Omental fat pad (tissue), 4 donors: ENCODE results near the gene FAS. TPM values are rescaled to one million over a fixed set of nuclear protein-coding genes. Genes with fewer than 3 reads are reported as not detected.

Source experiments
- ATAC-seq: fragments of 150-250 bp; one replicate; pipeline ENCODE4 v1.9.1; 2016; ENCODE audit warnings: mild to moderate bottlenecking, moderate library complexity; ENCODE audit not compliant: low FRiP score
- DNase-seq: peaks from one replicate; pipeline ENCODE4 v3.0.0-alpha.2; 2019; ENCODE audit warnings: low spot score
- total RNA-seq, 4 donors: library from RNA; depleted of rRNA; stranded (reverse); fragments of >200 nt; gene quantifications; one replicate each; pipeline ENCODE4 v1.1.0, GENCODE V29; 2016
- TF ChIP-seq, protein P1 (sequence below), 3 donors: fragments of 450-650 bp; IDR thresholded peaks; one replicate each; pipeline ENCODE4 v1.5.1; 2016 to 2017; ENCODE audit warnings: antibody characterized with exemption in 3 of 3, mild to moderate bottlenecking in 3 of 3, moderate library complexity in 2 of 3

Gene FAS
- total RNA-seq, 4 donors from 2014 or later = 23.3 to 92.5 (median 46.7) TPM

DNA sequence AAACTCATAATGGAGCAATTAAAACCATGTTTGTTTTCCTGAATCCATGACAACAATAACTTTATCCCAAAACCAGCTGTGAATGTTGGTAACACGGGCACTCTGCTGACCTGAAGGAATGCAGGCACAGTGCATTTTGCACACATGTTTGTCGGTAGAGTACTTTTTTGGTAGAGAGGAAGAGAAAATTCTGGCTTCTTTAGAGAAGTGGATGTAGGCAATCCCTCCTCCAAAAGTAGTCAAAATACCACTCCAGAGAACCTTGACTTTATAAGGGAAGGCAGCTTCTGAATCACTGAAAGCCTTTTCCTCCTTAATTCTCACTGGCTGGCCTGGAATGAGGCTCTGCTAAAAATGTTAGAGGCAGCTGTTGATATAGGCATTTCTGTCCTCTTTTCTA lies 22.2 kb upstream of the FAS start:
- no peak for DNase-seq
- ATAC-seq = no peak
- TF ChIP-seq, protein P1, sequence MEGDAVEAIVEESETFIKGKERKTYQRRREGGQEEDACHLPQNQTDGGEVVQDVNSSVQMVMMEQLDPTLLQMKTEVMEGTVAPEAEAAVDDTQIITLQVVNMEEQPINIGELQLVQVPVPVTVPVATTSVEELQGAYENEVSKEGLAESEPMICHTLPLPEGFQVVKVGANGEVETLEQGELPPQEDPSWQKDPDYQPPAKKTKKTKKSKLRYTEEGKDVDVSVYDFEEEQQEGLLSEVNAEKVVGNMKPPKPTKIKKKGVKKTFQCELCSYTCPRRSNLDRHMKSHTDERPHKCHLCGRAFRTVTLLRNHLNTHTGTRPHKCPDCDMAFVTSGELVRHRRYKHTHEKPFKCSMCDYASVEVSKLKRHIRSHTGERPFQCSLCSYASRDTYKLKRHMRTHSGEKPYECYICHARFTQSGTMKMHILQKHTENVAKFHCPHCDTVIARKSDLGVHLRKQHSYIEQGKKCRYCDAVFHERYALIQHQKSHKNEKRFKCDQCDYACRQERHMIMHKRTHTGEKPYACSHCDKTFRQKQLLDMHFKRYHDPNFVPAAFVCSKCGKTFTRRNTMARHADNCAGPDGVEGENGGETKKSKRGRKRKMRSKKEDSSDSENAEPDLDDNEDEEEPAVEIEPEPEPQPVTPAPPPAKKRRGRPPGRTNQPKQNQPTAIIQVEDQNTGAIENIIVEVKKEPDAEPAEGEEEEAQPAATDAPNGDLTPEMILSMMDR (IDR thresholded peaks at IDR 0.05) = no peak

DNA sequence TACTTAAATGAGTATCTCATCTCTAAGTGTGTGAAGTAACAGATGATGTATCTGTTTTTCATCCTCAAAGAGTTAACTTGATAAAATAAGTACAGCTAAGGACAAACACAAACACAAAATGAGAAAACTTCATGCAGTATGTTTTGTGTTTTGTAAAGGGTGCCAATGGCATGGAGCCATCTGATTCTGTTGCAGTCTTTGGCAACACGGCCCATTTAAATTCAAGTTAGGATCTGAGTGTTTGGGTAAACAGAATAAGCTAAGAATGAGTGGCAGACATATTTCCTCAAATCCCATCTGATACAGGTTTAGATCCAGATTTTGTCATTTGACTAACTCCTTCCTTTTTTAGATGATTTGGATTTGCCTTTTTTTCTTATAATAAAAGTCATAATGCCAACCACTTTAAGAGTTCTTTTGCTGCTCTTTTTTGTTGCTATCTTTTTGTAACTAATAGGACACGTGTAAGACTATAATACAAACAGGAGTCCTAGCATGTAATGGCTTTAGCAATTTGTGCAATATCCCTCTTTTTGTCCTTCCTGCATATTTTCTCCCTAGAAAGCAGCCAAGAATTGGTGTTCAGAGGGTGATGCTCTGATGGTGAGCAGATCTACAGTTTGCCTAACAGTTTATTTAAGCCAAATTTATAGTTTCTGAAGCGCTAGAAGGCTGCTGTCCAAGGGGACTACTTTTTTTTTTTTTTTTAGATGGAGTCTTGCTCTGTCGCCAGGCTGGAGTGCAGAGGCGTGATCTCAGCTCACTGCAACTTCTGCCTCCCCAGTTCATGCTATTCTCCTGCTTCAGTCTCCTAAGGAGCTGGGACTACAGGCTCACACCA lies 19.2 kb upstream of the FAS start:
- DNase-seq (no peak), ATAC-seq (no peak)
- TF ChIP-seq, protein P1 (IDR thresholded peaks at IDR 0.05) = no peak

DNA sequence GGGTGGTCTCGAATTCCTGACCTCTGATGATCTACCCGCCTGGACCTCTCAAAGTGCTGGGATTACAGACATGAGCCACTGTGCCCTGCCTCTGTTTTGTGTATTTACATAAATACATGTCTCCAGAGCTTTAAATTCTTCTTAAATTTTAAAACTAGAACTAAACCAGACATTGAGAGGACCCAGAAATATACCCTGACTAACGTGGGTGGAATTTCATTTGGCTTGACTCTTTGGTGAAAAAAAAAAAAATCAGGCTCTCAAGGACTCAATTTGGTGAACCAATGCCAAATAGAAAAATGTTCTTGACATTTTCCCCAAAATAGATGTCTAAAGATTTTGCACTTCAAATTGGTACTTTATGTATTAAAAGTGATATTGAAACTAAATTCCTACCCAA lies 16.6 kb upstream of the FAS start:
- DNase-seq (no peak), ATAC-seq (no peak)
- TF ChIP-seq, protein P1 (IDR thresholded peaks at IDR 0.05) = no peak

DNA sequence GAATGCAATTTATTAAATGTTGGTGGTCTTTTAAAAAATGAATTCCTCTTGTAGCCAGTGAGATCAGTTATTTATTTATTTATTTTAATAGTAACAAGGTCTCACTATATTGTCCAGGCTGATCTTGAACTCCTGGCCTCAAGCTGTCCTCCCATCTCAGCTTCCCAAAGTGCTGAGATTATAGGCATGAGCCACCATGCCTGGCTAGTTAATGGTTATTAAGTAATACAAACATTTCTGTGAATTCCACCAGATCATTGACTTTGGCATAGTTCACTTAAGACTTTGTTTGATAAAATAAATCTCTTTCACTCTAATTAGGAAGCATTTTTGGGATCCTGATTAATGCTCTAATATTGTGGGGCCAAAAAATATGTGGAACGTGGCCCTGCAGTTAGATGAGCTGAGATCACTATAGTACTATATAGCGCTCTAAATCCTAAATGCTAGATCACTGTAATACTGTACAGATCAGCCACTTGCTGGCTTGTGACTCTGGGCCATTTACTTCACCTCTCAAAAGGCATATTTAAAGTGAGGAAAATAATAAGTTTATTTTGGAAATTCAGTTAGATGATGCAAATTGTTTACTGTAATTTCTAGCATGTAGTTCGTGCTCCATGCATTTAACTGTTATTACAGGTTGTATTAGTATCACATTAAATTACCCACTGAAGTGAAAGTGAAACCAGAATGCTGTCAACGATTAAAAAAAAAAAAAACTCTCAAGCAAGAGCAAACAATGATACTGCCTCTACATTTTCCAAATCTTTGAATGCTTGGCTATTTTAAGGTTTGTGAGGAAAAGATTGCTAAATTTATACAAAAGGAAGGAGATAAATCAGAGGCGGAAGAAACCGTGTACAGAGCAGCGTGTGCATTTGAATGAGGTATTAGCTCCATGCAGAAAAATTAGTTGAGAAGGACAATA lies 15.9 kb upstream of the FAS start:
- DNase-seq = no peak
- no peak for ATAC-seq
- TF ChIP-seq, protein P1 (IDR thresholded peaks at IDR 0.05) = no peak

DNA sequence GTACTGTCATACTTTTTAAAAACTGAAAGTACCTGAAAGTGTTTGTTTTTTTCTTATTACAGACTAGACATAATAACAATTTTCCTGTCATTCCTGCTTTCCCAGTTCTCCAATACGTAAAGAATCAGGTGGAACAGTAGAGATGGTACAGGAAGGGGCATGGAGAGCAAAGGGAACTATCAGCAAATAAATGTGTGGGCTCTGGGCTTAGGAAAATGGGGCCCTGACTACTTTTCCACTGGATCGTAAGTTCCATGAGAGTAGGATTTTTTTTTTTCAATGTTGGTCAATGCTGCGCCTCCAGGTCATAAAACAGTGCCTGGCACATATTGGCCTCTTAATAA lies 15.2 kb upstream of the FAS start:
- DNase-seq (no peak), ATAC-seq (no peak)
- TF ChIP-seq, protein P1 (IDR thresholded peaks at IDR 0.05) = no peak

DNA sequence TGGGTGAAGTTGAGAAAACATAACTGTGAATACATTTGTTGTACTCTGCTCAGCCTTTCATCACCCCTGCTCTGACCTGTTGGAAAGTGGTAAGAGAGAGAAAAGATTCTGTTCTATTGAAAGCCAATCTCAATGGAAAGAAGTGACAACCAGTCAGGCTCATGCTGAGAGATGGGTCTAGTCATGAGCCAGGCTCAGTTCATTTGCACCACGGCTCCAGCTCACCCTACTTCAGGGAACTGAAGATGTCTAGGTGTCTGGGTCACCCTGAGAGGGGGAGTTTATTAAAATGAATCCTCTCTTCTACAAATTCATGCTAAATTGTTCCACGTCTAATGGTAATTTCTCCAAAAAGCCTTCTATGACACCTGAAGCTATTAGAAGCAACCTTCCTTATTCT lies 12.1 kb upstream of the FAS start:
- ATAC-seq (no peak), DNase-seq (no peak)
- TF ChIP-seq, protein P1 (IDR thresholded peaks at IDR 0.05) = no peak
